Neural progenitor cell (in vitro differentiated cells): ENCODE data around the gene CUL5. TPM values are rescaled to one million over a fixed set of nuclear protein-coding genes. Genes with fewer than 3 reads are reported as not detected.

Source experiments
- DNase-seq: peaks from one replicate; pipeline ENCODE4 v3.0.0-alpha.2; 2016; ENCODE audit warnings: low spot score
- H2AFZ ChIP-seq: fragments of 200-600 bp; sonication (generic); replicated peaks from 2 replicates; pipeline ENCODE4 v1.6.1; 2016; ENCODE audit warnings: antibody characterized with exemption
- H3F3A ChIP-seq: fragments of 200-600 bp; sonication (generic); 2 replicates; pipeline ENCODE4 v1.6.1; 2016; ENCODE audit warnings: antibody characterized with exemption, low read depth
- H3K27ac ChIP-seq: fragments of 200-600 bp; sonication (generic); 2 replicates; pipeline ENCODE4 v1.5.1; 2016; ENCODE audit warnings: mild to moderate bottlenecking
- H3K27me3 ChIP-seq: fragments of 200-600 bp; sonication (generic); 2 replicates; pipeline ENCODE4 v1.6.1; 2016; ENCODE audit warnings: mild to moderate bottlenecking, moderate library complexity
- H3K36me3 ChIP-seq: fragments of 200-600 bp; sonication (generic); 2 replicates; pipeline ENCODE4 v1.5.1; 2016
- H3K4me1 ChIP-seq: fragments of 200-600 bp; sonication (generic); 2 replicates; pipeline ENCODE4 v1.6.1; 2016; ENCODE audit warnings: mixed run types
- H3K4me2 ChIP-seq: fragments of 200-600 bp; sonication (generic); 2 replicates; pipeline ENCODE4 v1.6.1; 2016
- H3K4me3 ChIP-seq: fragments of 200-600 bp; sonication (generic); 2 replicates; pipeline ENCODE4 v1.5.1; 2016
- H3K79me2 ChIP-seq: fragments of 200-600 bp; sonication (generic); 2 replicates; pipeline ENCODE4 v1.6.1; 2016; ENCODE audit warnings: low read depth
- H3K9ac ChIP-seq: fragments of 200-600 bp; sonication (generic); 2 replicates; pipeline ENCODE4 v1.6.1; 2016
- H3K9me3 ChIP-seq: fragments of 200-600 bp; sonication (generic); 2 replicates; pipeline ENCODE4 v1.5.1; 2016; ENCODE audit warnings: low read depth
- H4K20me1 ChIP-seq: fragments of 200-600 bp; sonication (generic); 2 replicates; pipeline ENCODE4 v1.6.1; 2016; ENCODE audit warnings: low read depth
- H3K27ac Mint-ChIP-seq: 3 replicates; pipeline ENCODE4 v1.8.0; 2021; ENCODE audit warnings: mixed read lengths
- H3K27me3 Mint-ChIP-seq: 2 replicates; pipeline ENCODE4 v1.8.0; 2022; ENCODE audit warnings: low read depth, mild to moderate bottlenecking, inconsistent platforms, moderate library complexity, mixed read lengths; ENCODE audit not compliant: insufficient read depth
- H3K36me3 Mint-ChIP-seq: 3 replicates; pipeline ENCODE4 v1.8.0; 2021; ENCODE audit warnings: mixed read lengths
- H3K4me1 Mint-ChIP-seq: 3 replicates; pipeline ENCODE4 v1.8.0; 2021; ENCODE audit warnings: mixed read lengths
- H3K4me3 Mint-ChIP-seq: 3 replicates; pipeline ENCODE4 v1.8.0; 2021; ENCODE audit warnings: mild to moderate bottlenecking, moderate library complexity, mixed read lengths
- H3K9me3 Mint-ChIP-seq: 3 replicates; pipeline ENCODE4 v1.8.0; 2020; ENCODE audit warnings: mixed read lengths
- EZH2 ChIP-seq: fragments of 200-600 bp; sonication (generic); IDR thresholded peaks from 2 replicates; pipeline ENCODE4 v1.6.1; 2017; ENCODE audit warnings: antibody characterized with exemption, mild to moderate bottlenecking, moderate library complexity
- EZH2phosphoT487 ChIP-seq: fragments of 200-600 bp; sonication (generic); IDR thresholded peaks from 2 replicates; pipeline ENCODE4 v1.6.1; 2017; ENCODE audit warnings: antibody characterized with exemption
- total RNA-seq: library from RNA; depleted of rRNA; stranded (reverse); fragments of >200 nt; gene quantifications from 2 replicates; pipeline ENCODE4 v1.2.3, GENCODE V29; 2015; ENCODE audit warnings: low replicate concordance
- TF ChIP-seq, protein P1 (sequence below): fragments of 200-600 bp; sonication (generic); IDR thresholded peaks from 2 replicates; pipeline ENCODE4 v1.5.1; 2017; ENCODE audit warnings: antibody characterized with exemption, mild to moderate bottlenecking

CUL5 gene
- total RNA-seq, 1 donor from 2014 or later, result 55.1 TPM

DNA sequence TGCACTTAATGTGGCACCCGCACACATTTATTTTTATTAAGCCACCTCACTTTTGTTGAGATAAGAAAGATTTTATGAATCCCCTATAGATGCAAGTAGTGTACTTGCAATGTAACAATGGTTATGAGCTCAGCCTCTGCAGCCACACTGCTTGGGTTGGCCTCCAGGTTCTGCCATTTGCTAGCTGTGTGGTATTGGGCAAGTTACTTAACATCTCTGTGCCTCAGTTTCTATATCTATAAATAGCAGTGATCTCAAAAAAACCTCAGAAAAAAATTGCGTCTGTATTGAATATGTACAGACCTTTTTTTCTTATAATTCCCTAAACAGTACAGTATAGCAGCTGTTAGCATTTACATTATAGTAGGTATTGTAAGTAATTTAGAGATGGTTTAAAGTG lies 10.0 kb downstream of the CUL5 start:
- H3K36me3 Mint-ChIP-seq, result peaks cover 13% of the 10 kb centered on the region
- Histone ChIP-seq H3K36me3 (no peaks in the 10 kb centered on the region), H3K79me2 (peaks cover 100% of the 10 kb centered on the region), H3K4me2 (no peak overlapping the region), H3F3A (no peaks in the 10 kb centered on the region), H3K4me1 (peaks cover 5% of the 10 kb centered on the region), H4K20me1 (peaks cover 87% of the 10 kb centered on the region), H3K27me3 (no peaks in the 10 kb centered on the region), H3K27ac (no peak overlapping the region), H3K4me3 (no peak overlapping the region), H2AFZ (no peak overlapping the region), H3K9ac (no peak overlapping the region), H3K9me3 (no peaks in the 10 kb centered on the region)
- DNase-seq, result no peak
- TF ChIP-seq EZH2phosphoT487 (no peak), EZH2 (no peak)
- TF ChIP-seq, protein P1, sequence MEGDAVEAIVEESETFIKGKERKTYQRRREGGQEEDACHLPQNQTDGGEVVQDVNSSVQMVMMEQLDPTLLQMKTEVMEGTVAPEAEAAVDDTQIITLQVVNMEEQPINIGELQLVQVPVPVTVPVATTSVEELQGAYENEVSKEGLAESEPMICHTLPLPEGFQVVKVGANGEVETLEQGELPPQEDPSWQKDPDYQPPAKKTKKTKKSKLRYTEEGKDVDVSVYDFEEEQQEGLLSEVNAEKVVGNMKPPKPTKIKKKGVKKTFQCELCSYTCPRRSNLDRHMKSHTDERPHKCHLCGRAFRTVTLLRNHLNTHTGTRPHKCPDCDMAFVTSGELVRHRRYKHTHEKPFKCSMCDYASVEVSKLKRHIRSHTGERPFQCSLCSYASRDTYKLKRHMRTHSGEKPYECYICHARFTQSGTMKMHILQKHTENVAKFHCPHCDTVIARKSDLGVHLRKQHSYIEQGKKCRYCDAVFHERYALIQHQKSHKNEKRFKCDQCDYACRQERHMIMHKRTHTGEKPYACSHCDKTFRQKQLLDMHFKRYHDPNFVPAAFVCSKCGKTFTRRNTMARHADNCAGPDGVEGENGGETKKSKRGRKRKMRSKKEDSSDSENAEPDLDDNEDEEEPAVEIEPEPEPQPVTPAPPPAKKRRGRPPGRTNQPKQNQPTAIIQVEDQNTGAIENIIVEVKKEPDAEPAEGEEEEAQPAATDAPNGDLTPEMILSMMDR, result no peak
- H3K9me3 Mint-ChIP-seq, result no peaks in the 10 kb centered on the region
- no peak overlapping the region for H3K27ac Mint-ChIP-seq
- H3K27me3 Mint-ChIP-seq, result peaks cover 2% of the 10 kb centered on the region
- H3K4me3 Mint-ChIP-seq, result no peak overlapping the region
- peaks cover 9% of the 10 kb centered on the region for H3K4me1 Mint-ChIP-seq

DNA sequence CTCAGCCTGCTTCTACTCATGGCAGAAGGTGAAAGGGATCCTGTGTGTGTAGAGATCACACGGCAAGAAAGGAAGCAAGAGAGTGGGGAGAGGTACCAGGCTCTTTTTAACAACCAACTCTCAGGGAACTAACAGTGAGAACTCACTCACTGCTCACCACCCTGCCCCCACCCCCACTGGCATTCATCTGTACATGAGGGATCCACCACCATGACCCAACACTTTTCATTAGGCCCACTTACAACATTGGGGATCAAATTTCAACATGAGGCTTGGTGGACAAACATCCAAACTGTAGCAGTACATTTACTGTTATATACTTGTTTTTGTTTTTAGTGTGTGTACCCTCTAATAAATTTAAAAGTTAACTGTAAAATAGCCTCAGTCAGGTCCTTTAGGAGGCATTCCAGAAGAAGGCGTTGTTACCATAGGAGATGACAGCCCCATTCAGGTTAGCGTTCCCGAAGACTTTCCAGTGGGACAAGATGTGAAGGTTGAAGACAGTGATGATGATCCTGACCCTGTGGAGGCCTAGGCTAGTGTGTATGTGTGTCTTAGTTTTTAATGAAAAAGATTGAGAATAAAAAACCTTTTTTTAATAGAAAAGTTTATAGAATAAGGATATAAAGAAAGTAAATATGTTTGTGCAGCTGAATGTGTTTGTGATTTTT lies 11.3 kb downstream of the CUL5 start:
- Mint-ChIP-seq H3K4me3 (no peak overlapping the region), H3K36me3 (peaks cover 15% of the 10 kb centered on the region), H3K27ac (no peak overlapping the region), H3K27me3 (peaks cover 2% of the 10 kb centered on the region), H3K4me1 (peaks cover 6% of the 10 kb centered on the region), H3K9me3 (no peaks in the 10 kb centered on the region)
- Histone ChIP-seq H3F3A (no peaks in the 10 kb centered on the region), H3K79me2 (peaks cover 100% of the 10 kb centered on the region), H3K4me3 (no peak overlapping the region), H3K4me2 (no peak overlapping the region), H3K9me3 (no peaks in the 10 kb centered on the region), H3K4me1 (no peaks in the 10 kb centered on the region), H4K20me1 (peaks cover 88% of the 10 kb centered on the region), H3K27me3 (no peaks in the 10 kb centered on the region), H3K36me3 (no peaks in the 10 kb centered on the region), H3K27ac (no peak overlapping the region), H2AFZ (no peak overlapping the region), H3K9ac (no peak overlapping the region)
- no peak for DNase-seq
- TF ChIP-seq, protein P1, result no peak
- TF ChIP-seq EZH2 (no peak), EZH2phosphoT487 (no peak)

DNA sequence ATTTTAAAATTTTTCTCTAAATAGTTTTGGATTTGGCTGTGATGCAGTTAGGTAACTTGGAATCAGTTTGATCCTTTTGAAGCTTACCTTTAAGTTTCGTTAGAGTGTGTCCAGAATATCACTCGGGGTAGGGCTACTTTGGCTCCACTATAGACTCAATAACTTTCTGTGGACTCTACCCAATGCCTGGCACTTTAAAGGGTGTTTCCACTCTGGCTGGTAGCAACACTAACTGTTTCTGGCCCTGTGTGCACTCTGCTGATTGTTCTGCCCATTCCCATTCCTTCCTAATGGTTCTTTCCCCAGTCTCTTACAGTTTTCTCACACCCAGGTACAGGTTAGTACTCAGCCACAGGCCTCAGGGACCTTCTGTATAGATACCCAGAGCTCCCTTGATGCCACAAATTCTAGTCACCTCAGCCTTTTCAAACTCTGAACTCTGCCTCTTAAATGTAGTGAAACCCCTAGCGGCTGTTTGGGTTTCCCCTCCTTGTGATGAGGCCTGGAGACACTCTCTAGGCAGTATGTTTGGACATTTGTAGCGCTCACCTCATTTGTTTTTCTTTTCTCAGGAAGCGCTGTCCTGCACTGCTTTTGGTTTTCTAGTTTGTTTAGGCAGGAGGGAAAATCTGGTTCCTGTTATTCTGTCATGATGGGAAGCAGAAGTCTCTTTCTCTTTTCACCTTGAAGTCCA lies 16.8 kb downstream of the CUL5 start:
- peaks cover 18% of the 10 kb centered on the region for H3F3A ChIP-seq
- no peak for DNase-seq
- Mint-ChIP-seq H3K36me3 (peaks cover 35% of the 10 kb centered on the region), H3K27ac (no peak overlapping the region), H3K4me1 (no peaks in the 10 kb centered on the region), H3K27me3 (peaks cover 2% of the 10 kb centered on the region), H3K4me3 (no peak overlapping the region), H3K9me3 (peaks cover 6% of the 10 kb centered on the region)
- no peaks in the 10 kb centered on the region for H3K36me3 ChIP-seq
- peaks cover 98% of the 10 kb centered on the region for H3K79me2 ChIP-seq
- no peak overlapping the region for H3K4me2 ChIP-seq
- H3K9me3 ChIP-seq, result no peaks in the 10 kb centered on the region
- H3K9ac ChIP-seq, result no peak overlapping the region
- H2AFZ ChIP-seq, result no peak overlapping the region
- H4K20me1 ChIP-seq, result peaks cover 71% of the 10 kb centered on the region
- H3K27ac ChIP-seq, result peak overlapping the region; percentile 61
- H3K4me3 ChIP-seq, result no peak overlapping the region
- peaks cover 12% of the 10 kb centered on the region for H3K4me1 ChIP-seq
- no peaks in the 10 kb centered on the region for H3K27me3 ChIP-seq
- no peak for TF ChIP-seq EZH2phosphoT487
- TF ChIP-seq EZH2, result no peak
- TF ChIP-seq, protein P1, result no peak
